CD14-positive monocyte (primary cell): ENCODE measurements around the gene NTRK3. TPM values are rescaled to one million over a fixed set of nuclear protein-coding genes. Genes with fewer than 3 reads are reported as not detected.

Experiments
- DNase-seq, 3 donors: peaks; one replicate each; pipeline ENCODE4 v3.0.0-alpha.2; 2011 to 2022
- H2AFZ ChIP-seq: 2 replicates; pipeline ENCODE4 v1.6.0; 2012; ENCODE audit warnings: mild to moderate bottlenecking, low read depth, low read length, inconsistent platforms; ENCODE audit not compliant: insufficient read depth, poor library complexity, severe bottlenecking
- H3K27ac ChIP-seq, 2 donors: 1 replicate in 1 of 2; 2 replicates in 1 of 2; pipeline ENCODE4 v1.5.1; 2012 to 2013; ENCODE audit warnings: low read length in 2 of 2, control low read depth in 1 of 2, inconsistent platforms in 1 of 2, low read depth in 1 of 2, mild to moderate bottlenecking in 1 of 2
- H3K27me3 ChIP-seq, 2 donors: one replicate each; pipeline versions ENCODE4 v1.6.0 to v1.6.1; 2011 to 2013; ENCODE audit warnings: low read length in 2 of 2; ENCODE audit not compliant: control insufficient read depth in 2 of 2, insufficient read depth in 2 of 2
- H3K36me3 ChIP-seq, 2 donors: replicated peaks in 1 of 2; 1 replicate in 1 of 2; 2 replicates in 1 of 2; pipeline versions ENCODE4 v1.5.1 to v1.6.1; 2012 to 2013; ENCODE audit warnings: low read length in 2 of 2, control low read depth in 1 of 2, inconsistent platforms in 1 of 2, mild to moderate bottlenecking in 1 of 2; ENCODE audit not compliant: insufficient read depth in 2 of 2, control insufficient read depth in 1 of 2
- H3K4me1 ChIP-seq, 2 donors: 1 replicate in 1 of 2; 2 replicates in 1 of 2; pipeline versions ENCODE4 v1.5.1 to v1.6.1; 2012 to 2013; ENCODE audit warnings: low read length in 2 of 2, control low read depth in 1 of 2, inconsistent platforms in 1 of 2, mild to moderate bottlenecking in 1 of 2, moderate library complexity in 1 of 2; ENCODE audit not compliant: insufficient read depth in 2 of 2, control insufficient read depth in 1 of 2
- H3K4me2 ChIP-seq: replicated peaks from 2 replicates; pipeline ENCODE3; 2012; ENCODE audit warnings: low read length, moderate library complexity, mild to moderate bottlenecking; ENCODE audit not compliant: poor library complexity, severe bottlenecking; ENCODE audit errors: extremely low read depth
- H3K4me3 ChIP-seq, 3 experiments: fragments of 200-600 bp in 1 of 3; sonication (generic) in 1 of 3; replicated peaks in 1 of 3; 1 replicate in 2 of 3; 2 replicates in 1 of 3; pipeline ENCODE4 v1.5.1; 2011 to 2013; ENCODE audit warnings: low read length in 3 of 3, mild to moderate bottlenecking in 3 of 3, control low read depth in 2 of 3, low read depth in 2 of 3, inconsistent platforms in 1 of 3, moderate library complexity in 1 of 3
- H3K79me2 ChIP-seq: 2 replicates; pipeline ENCODE4 v1.6.0; 2012; ENCODE audit warnings: mild to moderate bottlenecking, control low read depth, inconsistent platforms, low read length, moderate library complexity; ENCODE audit not compliant: insufficient read depth
- H3K9ac ChIP-seq: 2 replicates; pipeline ENCODE4 v1.6.0; 2017; ENCODE audit warnings: low read length, mild to moderate bottlenecking; ENCODE audit not compliant: insufficient read depth, poor library complexity, severe bottlenecking
- H3K9me3 ChIP-seq, 2 donors: replicated peaks in 1 of 2; 1 replicate in 1 of 2; 2 replicates in 1 of 2; pipeline versions ENCODE4 v1.5.1 to v1.6.1; 2012 to 2013; ENCODE audit warnings: low read length in 2 of 2, control low read depth in 1 of 2; ENCODE audit not compliant: control insufficient read depth in 1 of 2, insufficient read depth in 1 of 2
- H4K20me1 ChIP-seq: 2 replicates; pipeline ENCODE4 v1.6.0; 2012; ENCODE audit warnings: mild to moderate bottlenecking, low read length, control low read depth, moderate library complexity; ENCODE audit not compliant: insufficient read depth
- H3K27ac Mint-ChIP-seq, 7 donors: one replicate each; pipeline ENCODE4 v1.8.0; 2020; ENCODE audit warnings: mild to moderate bottlenecking in 7 of 7, mixed read lengths in 7 of 7, moderate library complexity in 6 of 7, inconsistent platforms in 2 of 7
- H3K27me3 Mint-ChIP-seq, 3 donors: one replicate each; pipeline ENCODE4 v1.8.0; 2021 to 2022; ENCODE audit warnings: low read depth in 3 of 3, mild to moderate bottlenecking in 3 of 3, mixed read lengths in 3 of 3, moderate library complexity in 3 of 3, inconsistent platforms in 1 of 3
- H3K36me3 Mint-ChIP-seq, 2 donors: one replicate each; pipeline ENCODE4 v1.8.0; 2020; ENCODE audit warnings: mixed read lengths in 2 of 2, inconsistent platforms in 1 of 2, mild to moderate bottlenecking in 1 of 2
- H3K4me1 Mint-ChIP-seq: one replicate; pipeline ENCODE4 v1.8.0; 2020; ENCODE audit warnings: mild to moderate bottlenecking, mixed read lengths
- H3K4me3 Mint-ChIP-seq, 2 donors: one replicate each; pipeline ENCODE4 v1.8.0; 2020; ENCODE audit warnings: mild to moderate bottlenecking in 2 of 2, mixed read lengths in 2 of 2, moderate library complexity in 1 of 2
- H3K9me3 Mint-ChIP-seq, 7 donors: one replicate each; pipeline ENCODE4 v1.8.0; 2020 to 2022; ENCODE audit warnings: mixed read lengths in 7 of 7, mild to moderate bottlenecking in 6 of 7, moderate library complexity in 6 of 7, inconsistent platforms in 2 of 7
- CTCF ChIP-seq: fragments of 200-600 bp; IDR thresholded peaks from one replicate; pipeline ENCODE4 v1.8.0; 2022; ENCODE audit warnings: antibody characterized with exemption, mild to moderate bottlenecking
- WGBS: methylation state at CpG from one replicate; pipeline ENCODE4 v1.1.5; 2013; ENCODE audit warnings: missing lambda C conversion rate; ENCODE audit not compliant: insufficient coverage; 5-methylcytosine and 5-hydroxymethylcytosine counted together
- intact Hi-C, 2 donors: fragments of 100-400 bp; cut with micrococcal nuclease; formaldehyde crosslinking; loops; one replicate each; pipeline versions ENCODE4 v1.15.0 to v1.15.1; 2023
- polyA plus RNA-seq, 3 donors: library from polyadenylated mRNA; depleted of rRNA in 1 of 3; unstranded in 2 of 3; stranded (reverse) in 1 of 3; fragments of 300-500 nt in 2 of 3; fragments of >200 nt in 1 of 3; fragmentation: Illumina TruSeq in 2 of 3; gene quantifications; 1 replicate in 2 of 3; 2 replicates in 1 of 3; pipeline ENCODE4 v1.2.3, GENCODE V29; 2012 to 2021

NTRK3 gene
- polyA plus RNA-seq, 3 donors = not detected

- no CpG with 5 or more reads among the region's 1 CpG for WGBS
Observed at GRCh38 chr15:87887177-87887576, 369.4 kb downstream of the NTRK3 start.

GRCh38 chr15:87881026-87881425 lies 375.5 kb downstream of the NTRK3 start:
- Mint-ChIP-seq H3K27ac (peak overlapping the region; percentile 33 to 85 (median 74)), H3K4me1 (peaks cover 23% of the 10 kb centered on the region), H3K27me3 (peaks cover 0 to 2% (median 0%) of the 10 kb centered on the region in 3 donors), H3K9me3 (peaks cover 0 to 2% (median 0%) of the 10 kb centered on the region in 7 donors), H3K36me3 (no peaks in the 10 kb centered on the region), H3K4me3 (no peak overlapping the region)
- no peak overlapping the region for H3K4me3 ChIP-seq
- H3K4me2 ChIP-seq = no peak overlapping the region
- intact Hi-C loops = no loop called here
- no CpG with 5 or more reads among the region's 1 CpG for WGBS
- no peak overlapping the region for H2AFZ ChIP-seq
- H3K27ac ChIP-seq = peak overlapping the region in 1 of 2 donors; percentile 52
- H3K27me3 ChIP-seq = no peaks in the 10 kb centered on the region
- H3K9ac ChIP-seq = no peak overlapping the region
- TF ChIP-seq CTCF = no peak
- peaks cover 22 to 31% of the 10 kb centered on the region in 2 donors for H3K4me1 ChIP-seq
- no peaks in the 10 kb centered on the region for H4K20me1 ChIP-seq
- DNase-seq = peak; percentile 21 to 68 (median 68)
- H3K9me3 ChIP-seq = no peaks in the 10 kb centered on the region
- H3K36me3 ChIP-seq = no peaks in the 10 kb centered on the region
- H3K79me2 ChIP-seq = no peaks in the 10 kb centered on the region

More at GRCh38 chr15:87887177-87887576, 369.4 kb downstream of the NTRK3 start:
- peaks cover 2 to 5% (median 4%) of the 10 kb centered on the region in 3 donors for H3K27me3 Mint-ChIP-seq
- DNase-seq = no peak
- H3K27ac Mint-ChIP-seq = no peak overlapping the region
- Histone ChIP-seq H3K27me3 (no peaks in the 10 kb centered on the region), H3K36me3 (no peaks in the 10 kb centered on the region), H3K79me2 (no peaks in the 10 kb centered on the region), H3K9ac (no peak overlapping the region), H3K4me2 (no peak overlapping the region), H3K4me3 (no peak overlapping the region), H2AFZ (no peak overlapping the region), H4K20me1 (no peaks in the 10 kb centered on the region), H3K27ac (no peak overlapping the region), H3K4me1 (no peaks in the 10 kb centered on the region), H3K9me3 (no peaks in the 10 kb centered on the region)
- H3K36me3 Mint-ChIP-seq = no peaks in the 10 kb centered on the region
- intact Hi-C loops = no loop called here
- no peak overlapping the region for H3K4me3 Mint-ChIP-seq
- TF ChIP-seq CTCF = no peak
- no peaks in the 10 kb centered on the region for H3K4me1 Mint-ChIP-seq
- no peaks in the 10 kb centered on the region for H3K9me3 Mint-ChIP-seq
